Renal cortex interstitium (tissue), 11 donors: Measurements from ENCODE around the gene DNM3. TPM values are rescaled to one million over a fixed set of nuclear protein-coding genes. Genes with fewer than 3 reads are reported as not detected.
A peak's percentile ranks its signal among the peaks of the same experiment; 100 is the strongest.

Source experiments
- DNase-seq, 11 donors: peaks; one replicate each; pipeline ENCODE4 v3.0.0-alpha.2; 2013; ENCODE audit warnings: low read depth in 9 of 11, low spot score in 4 of 11; ENCODE audit errors: extremely low read depth in 1 of 11
- polyA plus RNA-seq, 3 donors: library from polyadenylated mRNA; unstranded; fragments of 120-200 nt; gene quantifications; one replicate each; pipeline ENCODE4 v1.2.1, GENCODE V29; 2013; ENCODE audit not compliant: insufficient read length in 3 of 3

DNM3 gene
- polyA plus RNA-seq, 3 donors, result 4.2 to 5.2 (median 4.8) TPM

- no peak for DNase-seq
These were observed 63.6 kb downstream of the DNM3 start for GRCh38 chr1:171904778-171905450.

- DNase-seq, result no peak
These were observed 68.4 kb downstream of the DNM3 start for GRCh38 chr1:171909711-171910110.

- no peak for DNase-seq
These were observed 69.5 kb downstream of the DNM3 start for GRCh38 chr1:171910786-171911185.

- peak in 2 of 11 donors; percentile 8 for DNase-seq
These were observed 70.2 kb downstream of the DNM3 start for GRCh38 chr1:171911506-171911905.

- no peak for DNase-seq
These were observed 71.3 kb downstream of the DNM3 start for GRCh38 chr1:171912509-171913175.

- DNase-seq, result peak in 4 of 11 donors; percentile 7 to 32 (median 24)
These were observed 72.1 kb downstream of the DNM3 start for GRCh38 chr1:171913385-171913784.

- DNase-seq, result no peak
These were observed 75.0 kb downstream of the DNM3 start for GRCh38 chr1:171916315-171916771.

GRCh38 chr1:171917331-171917730 lies 76.0 kb downstream of the DNM3 start:
- no peak for DNase-seq

GRCh38 chr1:171919891-171920887 lies 78.9 kb downstream of the DNM3 start:
- no peak for DNase-seq

GRCh38 chr1:171922999-171923398 lies 81.7 kb downstream of the DNM3 start:
- DNase-seq, result no peak

GRCh38 chr1:171929121-171929520 lies 87.8 kb downstream of the DNM3 start:
- no peak for DNase-seq

GRCh38 chr1:171931752-171932151 lies 90.5 kb downstream of the DNM3 start:
- DNase-seq, result no peak

GRCh38 chr1:171934664-171935063 lies 93.4 kb downstream of the DNM3 start:
- DNase-seq, result no peak

GRCh38 chr1:171935086-171935485 lies 93.8 kb downstream of the DNM3 start:
- DNase-seq, result no peak

- no peak for DNase-seq
These were observed 94.4 kb downstream of the DNM3 start for GRCh38 chr1:171935664-171936063.

- DNase-seq, result no peak
These were observed 96.6 kb downstream of the DNM3 start for GRCh38 chr1:171937938-171938337.

- DNase-seq, result no peak
These were observed 98.4 kb downstream of the DNM3 start for GRCh38 chr1:171939740-171940139.

GRCh38 chr1:171940368-171940767 lies 99.1 kb downstream of the DNM3 start:
- DNase-seq, result no peak

GRCh38 chr1:171941920-171942319 lies 100.6 kb downstream of the DNM3 start:
- DNase-seq, result no peak
